BE2C (cell line): ENCODE data around the gene UBE2E3.
"Not testable (repeated sequence)": the region's sequence is repeated elsewhere in the genome, so short reads cannot be mapped to it uniquely, and the experiment has no call there.

Source experiments
- DNase-seq: peaks from one replicate; pipeline ENCODE4 v3.0.0-alpha.2; 2020
- H3K27me3 ChIP-seq: fragments of 250-450 bp; sonication (Bioruptor Pico); 2 replicates; pipeline ENCODE4 v1.5.1; 2020; ENCODE audit warnings: mild to moderate bottlenecking
- H3K36me3 ChIP-seq: fragments of 250-450 bp; sonication (Bioruptor Pico); 2 replicates; pipeline ENCODE4 v1.5.1; 2020; ENCODE audit warnings: mild to moderate bottlenecking
- H3K4me1 ChIP-seq: fragments of 250-450 bp; sonication (Bioruptor Pico); 2 replicates; pipeline ENCODE4 v1.5.1; 2020
- H3K4me3 ChIP-seq: 2 replicates; pipeline ENCODE4 v1.5.1; 2011; ENCODE audit warnings: low read depth, low read length
- H3K9me3 ChIP-seq: fragments of 250-450 bp; sonication (Bioruptor Pico); 2 replicates; pipeline ENCODE4 v1.5.1; 2020
- TF ChIP-seq, protein P1 (sequence below): IDR thresholded peaks from 2 replicates; pipeline ENCODE4 v1.5.1; 2012; ENCODE audit warnings: mild to moderate bottlenecking, low read depth, low read length

Gene UBE2E3

DNA sequence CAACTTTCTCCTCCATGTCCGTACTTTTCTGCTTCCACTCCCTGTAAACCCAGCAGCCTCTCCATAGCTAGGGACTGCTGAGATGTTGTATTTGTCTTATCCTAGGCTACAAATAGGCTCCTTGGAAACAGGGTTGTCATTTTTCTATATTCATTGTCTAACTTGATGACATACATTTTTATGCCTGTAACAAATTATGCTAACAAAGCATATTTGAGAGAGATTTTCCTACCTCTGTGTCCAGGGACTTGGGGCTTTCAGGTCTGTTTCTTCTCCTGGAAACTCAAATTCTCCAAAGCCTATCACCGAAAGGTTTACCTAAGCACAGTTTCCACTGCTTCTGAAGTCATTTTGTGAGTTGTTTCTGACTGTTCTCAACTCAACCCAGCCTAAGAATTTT is 102.7 kb downstream of the UBE2E3 start:
- no peaks in the 10 kb centered on the region for H3K27me3 ChIP-seq
- H3K4me3 ChIP-seq: no peak overlapping the region
- H3K36me3 ChIP-seq: no peaks in the 10 kb centered on the region
- H3K4me1 ChIP-seq: no peaks in the 10 kb centered on the region
- TF ChIP-seq, protein P1, sequence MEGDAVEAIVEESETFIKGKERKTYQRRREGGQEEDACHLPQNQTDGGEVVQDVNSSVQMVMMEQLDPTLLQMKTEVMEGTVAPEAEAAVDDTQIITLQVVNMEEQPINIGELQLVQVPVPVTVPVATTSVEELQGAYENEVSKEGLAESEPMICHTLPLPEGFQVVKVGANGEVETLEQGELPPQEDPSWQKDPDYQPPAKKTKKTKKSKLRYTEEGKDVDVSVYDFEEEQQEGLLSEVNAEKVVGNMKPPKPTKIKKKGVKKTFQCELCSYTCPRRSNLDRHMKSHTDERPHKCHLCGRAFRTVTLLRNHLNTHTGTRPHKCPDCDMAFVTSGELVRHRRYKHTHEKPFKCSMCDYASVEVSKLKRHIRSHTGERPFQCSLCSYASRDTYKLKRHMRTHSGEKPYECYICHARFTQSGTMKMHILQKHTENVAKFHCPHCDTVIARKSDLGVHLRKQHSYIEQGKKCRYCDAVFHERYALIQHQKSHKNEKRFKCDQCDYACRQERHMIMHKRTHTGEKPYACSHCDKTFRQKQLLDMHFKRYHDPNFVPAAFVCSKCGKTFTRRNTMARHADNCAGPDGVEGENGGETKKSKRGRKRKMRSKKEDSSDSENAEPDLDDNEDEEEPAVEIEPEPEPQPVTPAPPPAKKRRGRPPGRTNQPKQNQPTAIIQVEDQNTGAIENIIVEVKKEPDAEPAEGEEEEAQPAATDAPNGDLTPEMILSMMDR: no peak
- DNase-seq: no peak
- H3K9me3 ChIP-seq: no peaks in the 10 kb centered on the region

DNA sequence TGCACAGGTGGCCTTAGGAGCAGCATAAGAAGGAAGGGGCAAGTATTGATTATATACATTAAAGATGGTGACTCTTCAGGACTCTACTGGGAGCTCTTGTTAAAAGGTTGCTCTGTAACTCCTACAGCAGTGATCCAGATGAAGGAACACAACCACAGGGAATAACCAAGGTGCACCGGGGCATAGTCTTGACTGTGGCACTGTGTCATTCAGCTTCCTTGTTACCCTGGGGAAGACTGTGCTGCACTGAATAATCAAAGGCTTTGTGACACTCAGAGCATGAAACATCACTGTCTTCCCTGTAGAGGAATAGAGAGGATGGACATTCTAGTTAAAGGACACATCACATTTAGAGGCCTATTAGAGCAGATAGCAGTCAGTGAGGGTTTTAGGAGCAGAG is 105.3 kb downstream of the UBE2E3 start:
- Histone ChIP-seq H3K4me1 (no peaks in the 10 kb centered on the region), H3K36me3 (no peaks in the 10 kb centered on the region), H3K27me3 (no peaks in the 10 kb centered on the region), H3K9me3 (no peaks in the 10 kb centered on the region), H3K4me3 (no peak overlapping the region)
- TF ChIP-seq, protein P1: no peak
- no peak for DNase-seq

DNA sequence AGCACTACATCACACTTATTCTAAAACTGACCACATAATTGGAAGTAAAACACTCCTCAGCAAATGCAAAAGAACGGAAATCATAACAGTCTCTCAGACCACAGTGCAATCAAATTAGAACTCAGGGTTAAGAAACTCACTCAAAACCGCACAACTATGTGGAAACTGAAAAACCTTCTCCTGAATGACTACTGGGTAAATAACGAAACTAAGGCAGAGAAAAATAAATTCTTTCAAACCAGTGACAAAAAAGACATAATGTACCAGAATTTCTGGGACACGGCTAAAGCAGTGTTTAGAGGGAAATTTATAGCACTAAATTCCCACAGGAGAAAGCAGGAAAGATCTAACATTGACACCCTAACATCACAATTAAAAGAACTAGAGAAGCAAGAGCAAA is 111.5 kb downstream of the UBE2E3 start:
- H3K9me3 ChIP-seq, DNase-seq, H3K27me3 ChIP-seq, H3K36me3 ChIP-seq, H3K4me3 ChIP-seq, H3K4me1 ChIP-seq: not testable (repeated sequence)

DNA sequence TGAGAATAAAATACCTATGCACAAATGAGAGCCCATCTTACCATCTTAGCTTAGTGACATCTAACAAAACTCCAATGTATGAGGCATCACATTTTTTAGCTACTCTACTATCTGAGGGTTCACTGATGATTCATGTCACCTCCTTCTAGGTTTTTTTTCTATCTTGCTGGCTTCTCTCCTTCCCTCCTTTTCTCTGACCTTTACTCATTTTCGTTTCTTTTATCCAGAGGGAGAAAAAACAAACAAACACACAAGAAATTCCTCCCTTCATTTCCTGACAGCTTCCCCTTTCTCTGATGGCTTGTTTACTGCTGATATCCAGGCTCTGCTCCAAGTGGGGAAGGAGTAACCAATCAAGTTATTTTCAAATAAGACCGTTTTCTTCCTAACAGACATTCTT is 115.1 kb downstream of the UBE2E3 start:
- Histone ChIP-seq H3K4me3 (no peak overlapping the region), H3K36me3 (no peaks in the 10 kb centered on the region), H3K9me3 (no peaks in the 10 kb centered on the region), H3K4me1 (no peaks in the 10 kb centered on the region), H3K27me3 (no peaks in the 10 kb centered on the region)
- DNase-seq: no peak
- TF ChIP-seq, protein P1: no peak

DNA sequence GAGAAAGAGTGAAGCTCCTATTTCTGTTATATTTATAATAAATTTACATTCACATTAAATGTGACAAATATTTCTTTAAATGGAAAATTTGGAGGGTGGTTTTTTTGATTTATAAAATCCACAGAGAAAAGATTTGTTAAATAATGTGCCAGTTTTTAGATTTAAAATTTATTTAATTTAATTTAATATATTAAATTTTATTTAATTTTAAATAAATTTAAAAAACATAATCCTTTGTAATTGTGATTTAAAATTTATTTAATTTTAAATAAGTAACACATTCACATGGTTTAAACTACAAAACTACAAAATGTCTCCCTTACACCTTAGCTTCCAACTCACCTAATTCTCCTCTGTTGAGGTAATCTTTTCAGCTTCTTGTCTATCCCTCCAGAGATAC is 123.3 kb downstream of the UBE2E3 start:
- Histone ChIP-seq H3K9me3 (no peaks in the 10 kb centered on the region), H3K4me3 (no peak overlapping the region), H3K27me3 (no peaks in the 10 kb centered on the region), H3K4me1 (peaks cover 5% of the 10 kb centered on the region; the same call in 1 of the 2 replicates), H3K36me3 (no peaks in the 10 kb centered on the region)
- no peak for DNase-seq
- TF ChIP-seq, protein P1: no peak

DNA sequence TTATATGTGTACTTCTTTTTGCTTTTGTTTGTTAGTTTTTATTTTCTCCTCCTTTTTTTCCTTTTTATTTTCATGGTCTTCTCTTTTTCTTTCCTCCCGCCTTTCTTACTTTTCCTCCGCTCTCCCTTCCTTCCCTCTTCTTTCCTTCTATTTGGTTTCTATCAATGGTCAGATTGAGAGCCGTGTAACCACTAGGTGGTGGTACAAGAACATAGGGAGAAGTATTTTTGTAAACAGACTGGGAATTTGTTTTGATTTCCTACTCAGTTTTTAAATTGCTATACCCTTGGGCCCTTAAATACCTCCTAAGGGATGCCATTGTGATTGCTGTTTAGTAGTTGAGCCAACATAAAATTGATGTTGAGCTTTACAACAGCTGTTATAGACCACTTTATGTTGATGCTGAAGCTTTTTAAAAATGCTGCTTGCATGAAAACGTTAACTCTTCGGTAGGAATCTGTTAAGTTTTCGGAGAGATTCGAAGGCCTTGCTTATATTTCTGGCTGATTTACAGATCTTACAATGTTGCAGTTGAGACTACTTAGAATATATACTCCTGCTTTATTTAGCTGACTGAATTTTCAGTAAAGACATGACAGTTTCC is 124.2 kb downstream of the UBE2E3 start:
- H3K4me3 ChIP-seq: no peak overlapping the region
- no peaks in the 10 kb centered on the region for H3K9me3 ChIP-seq
- peak; percentile 18 for DNase-seq
- H3K4me1 ChIP-seq: peaks cover 5% of the 10 kb centered on the region; the same call in 1 of the 2 replicates
- TF ChIP-seq, protein P1: peak; percentile 63
- H3K27me3 ChIP-seq: no peaks in the 10 kb centered on the region
- no peaks in the 10 kb centered on the region for H3K36me3 ChIP-seq
